Left lung (tissue), 10 donors: Measurements from ENCODE around the gene HERC4. TPM values are rescaled to one million over a fixed set of nuclear protein-coding genes. Genes with fewer than 3 reads are reported as not detected.
"Not testable (repeated sequence)": the region's sequence is repeated elsewhere in the genome, so short reads cannot be mapped to it uniquely, and the experiment has no call there.

Experiments
- ATAC-seq: fragments of 200-7000 bp; cut with Tn5 transposase; one replicate; pipeline ENCODE4 v1.9.1; 2020; ENCODE audit warnings: moderate library complexity
- DNase-seq, 4 donors: peaks; one replicate each; pipeline ENCODE4 v3.0.0-alpha.2; 2013 to 2020
- H3K27ac ChIP-seq, 2 donors: fragments of 200-600 bp; sonication (generic) in 1 of 2; one replicate each; pipeline versions ENCODE4 v1.5.0 to v1.8.0; 2020 to 2021
- H3K27me3 ChIP-seq, 2 donors: fragments of 200-600 bp; sonication (generic) in 1 of 2; one replicate each; pipeline versions ENCODE4 v1.5.0 to v1.8.0; 2020 to 2021
- H3K36me3 ChIP-seq, 2 donors: fragments of 200-600 bp; sonication (generic) in 1 of 2; one replicate each; pipeline versions ENCODE4 v1.5.0 to v1.8.0; 2020 to 2021
- H3K4me1 ChIP-seq, 2 donors: fragments of 200-600 bp; one replicate each; pipeline ENCODE4 v1.8.0; 2021
- H3K4me3 ChIP-seq, 2 donors: fragments of 200-600 bp; sonication (generic) in 1 of 2; one replicate each; pipeline versions ENCODE4 v1.5.0 to v1.8.0; 2020 to 2021; ENCODE audit warnings: mild to moderate bottlenecking in 1 of 2
- H3K9me3 ChIP-seq, 2 donors: fragments of 200-600 bp; sonication (generic) in 1 of 2; one replicate each; pipeline versions ENCODE4 v1.5.0 to v1.8.0; 2020 to 2021
- intact Hi-C, 2 donors: fragments of 100-400 bp; cut with DNase I; formaldehyde crosslinking; loops; one replicate each; pipeline versions ENCODE4 v1.11.2 to v1.14.2; 2022
- polyA plus RNA-seq, 6 donors: library from polyadenylated mRNA; unstranded; fragments of 120-200 nt; gene quantifications; one replicate each; pipeline ENCODE4 v1.2.1, GENCODE V29; 2013; ENCODE audit not compliant: insufficient read length in 6 of 6
- total RNA-seq, 2 donors: library from RNA; stranded (reverse); fragmentation: NEBNext Ultra II Directional; extraction: Animal tissue kit (Norgen Biotek cat#: 25700); gene quantifications; one replicate each; pipeline ENCODE4 v1.2.1, GENCODE V29; 2021
- TF ChIP-seq, protein P1 (sequence below), 2 donors: fragments of 200-600 bp; sonication (generic) in 1 of 2; IDR thresholded peaks; one replicate each; pipeline versions ENCODE4 v1.5.0 to v1.8.0; 2021; ENCODE audit warnings: antibody characterized with exemption in 2 of 2
- donor health status: DM: no; HTN: yes; CAD: no.
- donor health status: DM: no; HTN: no; CAD: no.

HERC4 gene
- total and polyA plus RNA-seq, 8 donors: 51.5 to 65.7 (median 61.1) TPM

DNA sequence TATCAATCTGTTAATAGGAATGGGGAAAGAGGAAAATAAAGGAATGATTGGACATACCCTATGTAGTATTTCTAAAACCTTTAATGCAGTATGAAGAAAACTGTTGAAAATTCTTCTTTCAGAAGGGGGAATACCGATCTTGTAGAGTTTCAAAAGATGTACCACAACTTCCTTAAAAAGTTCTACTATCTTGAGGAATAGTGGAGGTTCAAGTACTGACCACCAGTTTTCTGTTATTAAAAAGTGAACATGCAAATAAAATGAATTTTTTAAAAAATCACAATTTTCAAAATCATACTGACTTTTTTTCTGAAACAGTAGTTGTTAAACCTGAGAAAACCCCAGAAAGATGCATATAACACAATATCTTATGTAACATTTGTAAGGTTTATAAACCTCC, 86.5 kb downstream of the HERC4 start:
- TF ChIP-seq, protein P1, sequence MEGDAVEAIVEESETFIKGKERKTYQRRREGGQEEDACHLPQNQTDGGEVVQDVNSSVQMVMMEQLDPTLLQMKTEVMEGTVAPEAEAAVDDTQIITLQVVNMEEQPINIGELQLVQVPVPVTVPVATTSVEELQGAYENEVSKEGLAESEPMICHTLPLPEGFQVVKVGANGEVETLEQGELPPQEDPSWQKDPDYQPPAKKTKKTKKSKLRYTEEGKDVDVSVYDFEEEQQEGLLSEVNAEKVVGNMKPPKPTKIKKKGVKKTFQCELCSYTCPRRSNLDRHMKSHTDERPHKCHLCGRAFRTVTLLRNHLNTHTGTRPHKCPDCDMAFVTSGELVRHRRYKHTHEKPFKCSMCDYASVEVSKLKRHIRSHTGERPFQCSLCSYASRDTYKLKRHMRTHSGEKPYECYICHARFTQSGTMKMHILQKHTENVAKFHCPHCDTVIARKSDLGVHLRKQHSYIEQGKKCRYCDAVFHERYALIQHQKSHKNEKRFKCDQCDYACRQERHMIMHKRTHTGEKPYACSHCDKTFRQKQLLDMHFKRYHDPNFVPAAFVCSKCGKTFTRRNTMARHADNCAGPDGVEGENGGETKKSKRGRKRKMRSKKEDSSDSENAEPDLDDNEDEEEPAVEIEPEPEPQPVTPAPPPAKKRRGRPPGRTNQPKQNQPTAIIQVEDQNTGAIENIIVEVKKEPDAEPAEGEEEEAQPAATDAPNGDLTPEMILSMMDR (IDR thresholded peaks at IDR 0.05): no peak
- intact Hi-C loops: no loop called here
- Histone ChIP-seq H3K4me3 (no peak overlapping the region), H3K4me1 (no peaks in the 10 kb centered on the region), H3K27me3 (no peaks in the 10 kb centered on the region), H3K9me3 (no peaks in the 10 kb centered on the region), H3K36me3 (peaks cover 0 to 89% of the 10 kb centered on the region in 2 donors), H3K27ac (no peak overlapping the region)
- ATAC-seq (no peak), DNase-seq (no peak)

DNA sequence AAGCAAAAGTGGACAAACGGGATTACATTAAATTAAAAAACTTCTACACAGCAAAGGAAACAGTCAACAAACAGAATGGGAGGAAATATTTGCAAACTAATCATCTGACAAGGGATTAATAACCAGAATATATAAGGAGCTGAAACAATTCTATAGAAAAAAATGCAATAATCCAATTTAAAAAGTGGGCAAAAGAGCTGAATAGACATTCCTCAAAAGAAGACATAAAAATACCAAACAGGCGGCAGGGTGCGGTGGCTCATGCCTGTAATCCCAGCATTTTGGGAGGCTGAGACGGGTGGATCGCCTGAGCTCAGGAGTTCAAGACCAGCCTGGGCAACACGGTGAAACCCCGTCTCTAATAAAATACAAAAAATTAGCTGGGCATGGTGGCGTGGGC, 92.5 kb downstream of the HERC4 start:
- H3K9me3 ChIP-seq, H3K4me1 ChIP-seq, H3K27me3 ChIP-seq, H3K4me3 ChIP-seq, ATAC-seq, H3K27ac ChIP-seq, intact Hi-C loops, DNase-seq: not testable (repeated sequence)
- H3K36me3 ChIP-seq: peaks cover 0 to 88% of the 10 kb centered on the region in 2 donors

DNA sequence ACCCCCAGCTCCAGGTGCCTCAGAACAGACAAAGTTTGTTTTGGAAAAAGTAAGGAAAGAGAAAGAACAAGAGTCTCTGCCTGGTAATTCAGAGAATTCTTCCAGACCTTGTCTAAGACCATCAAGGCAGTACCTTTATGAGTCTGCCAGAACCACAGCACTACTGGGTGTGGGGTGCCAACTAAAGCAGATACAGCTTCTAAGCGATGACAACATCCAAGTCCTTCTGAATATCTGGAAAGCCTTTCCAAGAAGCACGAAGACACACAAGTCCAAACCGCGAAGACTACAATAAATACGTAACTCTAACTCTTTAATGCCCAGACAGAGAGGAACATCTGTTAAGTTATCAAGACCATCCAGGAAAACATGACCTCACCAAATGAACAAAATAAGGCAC, 96.3 kb downstream of the HERC4 start:
- H3K4me3 ChIP-seq: no peak overlapping the region
- no peak for ATAC-seq
- no peak overlapping the region for H3K27ac ChIP-seq
- H3K9me3 ChIP-seq: no peaks in the 10 kb centered on the region
- DNase-seq: no peak
- intact Hi-C loops: no loop called here
- peaks cover 0 to 83% of the 10 kb centered on the region in 2 donors for H3K36me3 ChIP-seq
- H3K27me3 ChIP-seq: no peaks in the 10 kb centered on the region
- TF ChIP-seq, protein P1 (IDR thresholded peaks at IDR 0.05): no peak
- H3K4me1 ChIP-seq: no peaks in the 10 kb centered on the region

DNA sequence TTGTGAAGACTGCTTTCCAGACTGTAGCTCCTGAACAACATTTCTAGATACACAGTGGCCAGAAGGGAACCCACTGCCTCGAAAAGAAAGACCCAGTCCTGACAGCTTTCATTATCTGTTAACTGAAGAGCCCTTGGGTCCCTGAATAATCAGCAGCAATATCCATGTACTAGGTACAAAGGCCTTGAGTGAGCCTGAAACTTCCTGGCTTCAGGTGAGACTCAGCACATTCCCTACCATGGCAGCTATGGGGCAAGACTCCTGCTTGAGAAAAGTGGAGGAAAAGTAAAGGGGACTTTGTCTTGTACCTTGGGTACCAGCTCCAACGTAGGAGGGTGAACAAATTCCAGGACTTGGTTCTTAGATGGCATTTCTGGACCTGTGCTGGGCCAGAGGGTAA, 97.8 kb downstream of the HERC4 start:
- DNase-seq: no peak
- Histone ChIP-seq H3K27ac (no peak overlapping the region), H3K36me3 (peaks cover 0 to 85% of the 10 kb centered on the region in 2 donors), H3K4me1 (no peaks in the 10 kb centered on the region), H3K27me3 (no peaks in the 10 kb centered on the region), H3K4me3 (no peak overlapping the region), H3K9me3 (no peaks in the 10 kb centered on the region)
- intact Hi-C loops: no loop called here
- TF ChIP-seq, protein P1 (IDR thresholded peaks at IDR 0.05): no peak
- ATAC-seq: peak; percentile 25

DNA sequence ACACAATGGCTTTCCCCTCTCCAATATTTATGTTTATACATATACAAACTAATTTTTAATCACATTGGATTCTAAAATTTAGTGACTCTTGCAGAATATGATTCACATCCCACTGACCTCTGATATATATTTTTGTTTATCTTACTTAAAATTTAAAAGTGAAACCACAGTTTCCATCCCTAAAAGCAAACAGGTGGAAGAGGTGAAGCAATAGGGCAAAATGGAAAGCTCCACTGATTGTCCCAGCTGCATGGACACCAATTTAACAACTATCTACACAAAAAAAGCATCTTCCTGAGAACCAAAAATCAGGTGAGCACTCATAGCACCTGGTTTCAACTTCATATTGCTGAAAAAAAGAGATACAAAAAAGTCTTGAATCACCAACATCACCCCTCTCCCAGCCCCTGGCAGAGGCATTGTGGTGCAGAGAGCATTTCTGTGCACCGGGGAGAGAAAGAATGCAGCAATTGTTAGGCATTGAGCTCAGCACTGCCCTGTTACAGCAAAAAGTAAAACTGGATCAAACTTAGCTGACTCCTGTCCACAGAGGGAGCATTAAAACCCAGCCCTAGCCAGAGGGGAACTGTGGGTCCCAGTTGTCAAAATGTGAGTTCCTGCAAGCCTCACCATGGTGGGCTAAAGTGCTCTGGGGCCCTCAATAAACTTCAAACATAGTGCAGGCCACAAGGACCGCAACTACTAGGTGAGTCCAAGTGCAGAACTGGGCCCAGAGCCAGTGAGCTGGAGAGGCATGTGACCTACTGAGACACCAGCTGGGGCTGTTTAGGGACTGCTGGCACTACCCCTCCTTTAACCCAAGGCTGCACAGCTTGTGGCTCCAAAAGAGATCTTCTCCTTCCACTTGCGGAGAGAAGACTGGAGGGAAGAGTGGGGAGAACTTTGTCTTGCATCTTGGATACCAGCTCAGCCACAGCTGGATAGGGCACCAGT, 98.5 kb downstream of the HERC4 start:
- Histone ChIP-seq H3K4me3 (no peak overlapping the region), H3K36me3 (peaks cover 0 to 88% of the 10 kb centered on the region in 2 donors), H3K27me3 (no peaks in the 10 kb centered on the region), H3K4me1 (no peaks in the 10 kb centered on the region), H3K27ac (no peak overlapping the region), H3K9me3 (peaks cover 0 to 7% of the 10 kb centered on the region in 2 donors)
- ATAC-seq (peak; percentile 87), DNase-seq (peak in 1 of 4 donors; percentile 52)
- TF ChIP-seq, protein P1 (IDR thresholded peaks at IDR 0.05): no peak
- intact Hi-C loops: no loop called here
